HG03135 (cell line): ENCODE measurements around the gene OR6N2.

Experiments used
- ATAC-seq: cut with Tn5 transposase; IDR thresholded peaks from one replicate; pipeline ENCODE4 v1.9.1; 2021; ENCODE audit warnings: mild to moderate bottlenecking, moderate library complexity; ENCODE audit not compliant: unreplicated experiment

The OR6N2 gene

GRCh38 chr1:158781104-158781503, at the start of gene OR6N2:
Gene OR6N2 (minus strand): TSS chr1:158781204. CDS start chr1:158777635, 3,569 bp downstream.
- ATAC-seq = no peak

DNA sequence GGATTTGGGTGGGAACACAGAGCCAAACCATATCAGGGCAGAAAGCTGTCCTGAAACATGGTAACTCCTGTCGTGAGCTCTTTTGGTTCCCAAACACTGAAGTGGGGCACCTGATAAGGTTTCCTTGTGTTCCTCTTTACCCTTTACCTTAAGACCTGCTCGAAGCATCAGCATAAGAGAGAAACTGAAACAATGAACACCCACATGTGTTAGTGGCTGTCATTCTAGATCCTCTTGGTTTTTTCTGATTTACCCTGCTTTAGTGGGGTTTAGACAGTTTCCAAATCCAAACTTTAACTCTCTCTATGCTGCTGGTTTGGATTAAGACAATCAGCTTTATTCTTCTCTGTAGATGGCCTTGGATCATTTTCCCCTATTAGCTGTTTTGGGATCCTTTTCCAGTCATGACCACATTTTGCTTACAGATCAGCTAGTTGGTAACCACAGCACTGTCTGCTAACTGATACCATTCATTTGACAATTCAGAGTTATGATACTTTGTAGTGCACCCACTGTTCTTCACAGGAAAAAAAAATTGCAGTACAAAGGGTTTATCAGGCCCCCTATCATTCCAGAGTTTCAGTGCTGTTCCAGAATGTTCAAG, 49.2 kb upstream of the OR6N2 start:
- peak; percentile 56 for ATAC-seq

DNA sequence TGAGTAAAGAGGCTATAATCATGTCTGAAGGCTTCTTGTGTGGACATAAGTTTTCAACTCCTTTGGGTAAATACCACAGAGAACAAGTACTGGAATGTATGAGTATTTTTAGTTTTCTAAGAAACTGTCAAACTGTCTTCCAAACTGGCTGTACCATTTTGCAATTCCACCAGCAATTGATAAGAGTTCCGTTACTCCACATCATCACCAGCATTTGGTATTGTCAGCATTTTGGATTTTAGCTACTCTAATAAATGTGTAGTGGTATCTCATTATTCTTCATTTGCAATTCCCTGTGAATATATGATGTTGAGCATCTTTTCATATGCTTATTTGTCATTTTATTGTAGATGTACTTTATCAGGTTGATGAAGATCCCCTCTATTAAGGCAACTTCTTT, 40.7 kb upstream of the OR6N2 start:
- ATAC-seq = no peak

GRCh38 chr1:158819461-158820443, 38.7 kb upstream of the OR6N2 start:
- ATAC-seq = peak; percentile 65

- ATAC-seq = no peak
These were observed 38.0 kb upstream of the OR6N2 start for GRCh38 chr1:158818975-158819431.

- no peak for ATAC-seq
These were observed 37.6 kb upstream of the OR6N2 start for GRCh38 chr1:158818560-158818959.

GRCh38 chr1:158814970-158815369, 34.0 kb upstream of the OR6N2 start:
- ATAC-seq = no peak

- no peak for ATAC-seq
These were observed 32.2 kb upstream of the OR6N2 start for GRCh38 chr1:158813164-158813563.

DNA sequence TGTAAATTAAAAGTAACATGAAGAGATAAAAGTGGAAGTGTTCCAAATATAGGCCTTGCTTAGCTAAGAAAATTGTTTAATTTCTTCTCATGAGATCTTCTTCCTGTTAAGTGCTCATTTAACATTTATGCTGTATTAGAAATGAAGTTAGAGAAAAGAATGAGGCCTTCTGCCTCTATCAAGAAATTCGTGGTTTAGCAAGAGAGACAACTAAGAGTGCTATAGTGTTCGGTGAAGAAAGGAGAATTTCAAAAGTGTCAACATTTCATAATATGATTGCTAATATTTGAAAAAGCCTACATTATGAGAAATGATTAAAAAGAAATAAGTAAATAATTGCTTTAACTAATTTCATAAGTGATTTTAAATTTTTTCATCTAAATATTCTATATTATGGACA, 31.3 kb upstream of the OR6N2 start:
- ATAC-seq = no peak

DNA sequence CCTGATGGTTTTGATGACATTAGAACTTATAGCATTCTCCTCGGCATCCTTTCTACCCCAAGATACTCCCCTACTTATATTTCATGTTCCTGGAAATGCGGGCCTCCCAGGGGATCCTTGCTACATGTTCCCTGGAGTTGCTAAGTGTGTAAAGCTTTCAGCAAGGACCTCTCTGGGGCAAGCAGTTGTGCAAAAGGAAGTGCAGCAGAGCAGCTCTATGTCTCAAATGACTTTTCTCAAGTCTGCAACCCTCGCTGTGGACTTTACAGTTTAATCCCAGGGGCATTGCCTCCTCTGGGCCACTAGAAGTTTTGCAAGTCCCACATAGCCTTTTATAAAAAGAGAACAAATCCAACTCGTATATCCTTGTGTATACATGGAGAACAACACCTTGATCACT, 29.3 kb upstream of the OR6N2 start:
- no peak for ATAC-seq

DNA sequence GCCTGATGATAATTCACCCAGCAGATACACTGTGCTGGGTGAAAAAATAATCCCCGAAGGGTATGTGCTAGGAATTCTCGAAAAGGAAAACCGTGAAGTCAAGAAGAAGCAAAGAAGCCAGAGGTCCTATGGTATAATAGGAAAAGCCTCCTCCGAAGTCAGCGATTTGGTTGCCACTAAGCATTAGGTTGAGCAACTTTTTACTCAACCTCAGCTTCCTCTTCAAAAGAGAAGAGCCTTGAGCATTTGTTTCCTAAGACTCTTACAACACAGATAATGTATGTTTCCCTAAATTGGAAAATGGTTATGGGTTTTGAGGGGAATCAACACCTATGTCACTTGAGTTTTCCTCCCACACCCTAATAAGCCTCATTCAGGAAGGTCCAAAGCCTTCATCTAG, 28.9 kb upstream of the OR6N2 start:
- ATAC-seq = no peak

DNA sequence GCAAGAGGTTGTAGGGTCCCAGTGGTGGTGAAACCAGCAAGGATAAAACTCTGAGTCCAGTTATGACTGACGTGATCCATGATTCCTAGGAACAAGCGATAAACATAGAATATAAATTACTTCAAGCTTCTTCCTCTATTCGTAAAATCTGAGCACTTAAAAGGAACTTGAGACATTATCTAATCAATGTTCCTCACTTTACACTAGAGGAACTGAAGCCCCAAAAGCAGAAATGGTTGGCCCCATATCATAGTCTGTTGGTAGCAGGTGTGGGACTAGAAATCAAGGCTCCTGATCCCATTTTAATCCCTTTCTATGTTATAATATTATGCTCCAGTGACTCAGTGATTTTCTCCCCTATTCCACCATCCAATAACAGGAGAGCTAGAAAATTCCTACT, 28.3 kb upstream of the OR6N2 start:
- no peak for ATAC-seq

GRCh38 chr1:158806916-158807536, 26.0 kb upstream of the OR6N2 start:
- no peak for ATAC-seq

- ATAC-seq = no peak
These were observed 22.7 kb upstream of the OR6N2 start for GRCh38 chr1:158803678-158804077.

GRCh38 chr1:158801396-158801795, 20.4 kb upstream of the OR6N2 start:
- ATAC-seq = no peak

- ATAC-seq = no peak
These were observed 19.5 kb upstream of the OR6N2 start for GRCh38 chr1:158800526-158800925.

GRCh38 chr1:158799689-158800088, 18.7 kb upstream of the OR6N2 start:
- ATAC-seq = no peak

DNA sequence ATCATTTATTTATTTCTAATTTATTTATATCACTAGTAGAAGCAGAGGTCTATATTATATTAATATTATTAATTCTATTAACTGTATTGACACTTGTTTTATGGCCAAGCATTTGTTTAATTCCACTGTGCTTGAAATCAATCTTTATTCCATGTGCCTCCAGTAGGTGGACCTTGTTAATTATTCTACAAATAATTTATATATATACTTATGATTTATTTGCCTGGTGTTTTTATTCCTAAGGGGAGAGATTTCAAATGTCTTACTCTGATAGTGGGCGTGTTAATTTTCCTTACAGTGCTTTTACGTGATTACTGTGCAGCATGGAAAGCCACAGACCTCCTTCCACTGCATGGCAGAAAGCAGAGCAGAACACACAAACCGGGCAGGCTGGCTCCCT, 17.5 kb upstream of the OR6N2 start:
- ATAC-seq = no peak

DNA sequence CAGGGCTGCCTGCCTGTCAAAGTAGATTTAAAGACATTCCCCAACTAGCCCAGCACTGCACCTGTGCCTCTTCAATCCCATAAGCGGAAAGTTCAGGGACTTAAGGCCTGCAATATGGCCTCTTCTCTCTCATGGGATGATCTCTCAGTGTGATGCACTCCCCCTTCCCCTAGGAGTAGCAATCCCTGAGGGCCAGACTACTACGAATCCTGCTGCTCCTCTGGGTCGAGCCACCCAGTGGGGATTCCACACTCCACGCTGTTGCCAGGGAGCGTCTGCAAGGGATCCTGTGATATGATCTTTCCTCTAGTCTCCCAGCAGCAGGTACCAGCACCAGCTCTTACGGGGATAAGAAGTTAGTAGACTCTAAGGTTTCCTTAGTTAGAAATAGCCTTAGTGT, 13.2 kb upstream of the OR6N2 start:
- ATAC-seq = no peak

- ATAC-seq = no peak
These were observed 12.6 kb upstream of the OR6N2 start for GRCh38 chr1:158793604-158794003.

DNA sequence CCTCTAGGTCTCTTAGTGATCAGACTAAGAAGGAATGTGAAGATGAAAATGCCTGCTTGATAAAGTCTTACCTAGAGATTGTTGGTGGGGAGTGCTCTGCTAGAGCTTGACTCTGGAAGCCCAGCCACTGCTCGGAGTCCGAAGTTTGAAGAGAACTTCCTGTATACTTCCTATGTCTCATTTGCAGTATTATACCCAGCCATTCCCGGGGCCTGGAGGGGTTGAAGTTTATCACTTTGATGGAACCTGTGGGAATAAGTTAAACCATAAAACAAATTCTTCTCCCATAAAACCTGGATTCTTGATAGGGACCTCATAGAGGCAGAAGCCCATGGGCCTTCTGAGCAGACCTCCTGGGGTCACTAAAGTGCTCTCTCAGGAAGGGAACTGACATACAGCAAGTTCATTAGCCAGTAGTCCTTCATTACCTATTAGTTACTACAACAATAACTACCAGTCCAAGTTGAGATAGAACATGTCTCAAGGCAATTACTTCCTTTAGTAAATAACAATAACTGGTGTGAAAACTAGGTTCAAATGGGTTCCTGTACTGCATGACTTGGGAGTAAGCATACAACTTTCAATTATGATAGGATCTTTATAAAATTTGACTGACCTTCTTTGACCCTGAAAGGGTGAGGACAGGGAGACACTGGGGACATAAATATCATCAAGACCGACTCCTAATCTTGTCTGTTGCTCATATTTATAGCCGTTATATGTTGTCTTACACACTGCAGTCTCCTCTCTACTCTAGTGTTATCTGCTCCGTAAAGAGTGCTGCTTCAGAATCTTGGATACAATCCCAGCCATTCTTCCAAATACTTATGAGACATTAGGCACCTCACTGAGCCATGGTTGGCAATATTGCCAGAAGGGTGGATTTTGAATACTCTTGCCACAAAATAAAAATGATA, 8.8 kb downstream of the OR6N2 start, which contains the start of gene OR6N1:
TSS of gene OR6N1 (minus strand) at position 246 of the 917 bp plus-strand sequence. CDS start 5,513 bp downstream, outside the sequence.
- no peak for ATAC-seq
